DMS53 treated with DMSO at 0.1 percent for 48 hours (cell line): Measurements from ENCODE around the gene FOXC1.

Experiments used
- DNase-seq: peaks from one replicate; lab custom pipeline; 2025; ENCODE audit not compliant: unreplicated experiment; lab: John Stamatoyannopoulos, UW

The FOXC1 gene

DNA sequence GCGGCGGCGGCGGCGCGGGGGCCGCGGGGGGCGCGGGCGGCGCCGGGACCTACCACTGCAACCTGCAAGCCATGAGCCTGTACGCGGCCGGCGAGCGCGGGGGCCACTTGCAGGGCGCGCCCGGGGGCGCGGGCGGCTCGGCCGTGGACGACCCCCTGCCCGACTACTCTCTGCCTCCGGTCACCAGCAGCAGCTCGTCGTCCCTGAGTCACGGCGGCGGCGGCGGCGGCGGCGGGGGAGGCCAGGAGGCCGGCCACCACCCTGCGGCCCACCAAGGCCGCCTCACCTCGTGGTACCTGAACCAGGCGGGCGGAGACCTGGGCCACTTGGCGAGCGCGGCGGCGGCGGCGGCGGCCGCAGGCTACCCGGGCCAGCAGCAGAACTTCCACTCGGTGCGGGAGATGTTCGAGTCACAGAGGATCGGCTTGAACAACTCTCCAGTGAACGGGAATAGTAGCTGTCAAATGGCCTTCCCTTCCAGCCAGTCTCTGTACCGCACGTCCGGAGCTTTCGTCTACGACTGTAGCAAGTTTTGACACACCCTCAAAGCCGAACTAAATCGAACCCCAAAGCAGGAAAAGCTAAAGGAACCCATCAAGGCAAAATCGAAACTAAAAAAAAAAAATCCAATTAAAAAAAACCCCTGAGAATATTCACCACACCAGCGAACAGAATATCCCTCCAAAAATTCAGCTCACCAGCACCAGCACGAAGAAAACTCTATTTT, 2.0 kb downstream of the FOXC1 start:
- DNase-seq, result peak; percentile 16

DNA sequence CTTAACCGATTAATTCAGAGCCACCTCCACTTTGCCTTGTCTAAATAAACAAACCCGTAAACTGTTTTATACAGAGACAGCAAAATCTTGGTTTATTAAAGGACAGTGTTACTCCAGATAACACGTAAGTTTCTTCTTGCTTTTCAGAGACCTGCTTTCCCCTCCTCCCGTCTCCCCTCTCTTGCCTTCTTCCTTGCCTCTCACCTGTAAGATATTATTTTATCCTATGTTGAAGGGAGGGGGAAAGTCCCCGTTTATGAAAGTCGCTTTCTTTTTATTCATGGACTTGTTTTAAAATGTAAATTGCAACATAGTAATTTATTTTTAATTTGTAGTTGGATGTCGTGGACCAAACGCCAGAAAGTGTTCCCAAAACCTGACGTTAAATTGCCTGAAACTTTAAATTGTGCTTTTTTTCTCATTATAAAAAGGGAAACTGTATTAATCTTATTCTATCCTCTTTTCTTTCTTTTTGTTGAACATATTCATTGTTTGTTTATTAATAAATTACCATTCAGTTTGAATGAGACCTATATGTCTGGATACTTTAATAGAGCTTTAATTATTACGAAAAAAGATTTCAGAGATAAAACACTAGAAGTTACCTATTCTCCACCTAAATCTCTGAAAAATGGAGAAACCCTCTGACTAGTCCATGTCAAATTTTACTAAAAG, 2.7 kb downstream of the FOXC1 start:
- no peak for DNase-seq

DNA sequence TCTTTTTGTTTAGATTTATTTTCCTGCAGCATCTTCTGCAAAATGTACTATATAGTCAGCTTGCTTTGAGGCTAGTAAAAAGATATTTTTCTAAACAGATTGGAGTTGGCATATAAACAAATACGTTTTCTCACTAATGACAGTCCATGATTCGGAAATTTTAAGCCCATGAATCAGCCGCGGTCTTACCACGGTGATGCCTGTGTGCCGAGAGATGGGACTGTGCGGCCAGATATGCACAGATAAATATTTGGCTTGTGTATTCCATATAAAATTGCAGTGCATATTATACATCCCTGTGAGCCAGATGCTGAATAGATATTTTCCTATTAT, 3.2 kb downstream of the FOXC1 start:
- no peak for DNase-seq

DNA sequence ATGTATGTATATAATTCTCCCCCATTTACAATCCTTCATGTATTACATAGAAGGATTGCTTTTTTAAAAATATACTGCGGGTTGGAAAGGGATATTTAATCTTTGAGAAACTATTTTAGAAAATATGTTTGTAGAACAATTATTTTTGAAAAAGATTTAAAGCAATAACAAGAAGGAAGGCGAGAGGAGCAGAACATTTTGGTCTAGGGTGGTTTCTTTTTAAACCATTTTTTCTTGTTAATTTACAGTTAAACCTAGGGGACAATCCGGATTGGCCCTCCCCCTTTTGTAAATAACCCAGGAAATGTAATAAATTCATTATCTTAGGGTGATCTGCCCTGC, 3.6 kb downstream of the FOXC1 start:
- DNase-seq, result no peak

DNA sequence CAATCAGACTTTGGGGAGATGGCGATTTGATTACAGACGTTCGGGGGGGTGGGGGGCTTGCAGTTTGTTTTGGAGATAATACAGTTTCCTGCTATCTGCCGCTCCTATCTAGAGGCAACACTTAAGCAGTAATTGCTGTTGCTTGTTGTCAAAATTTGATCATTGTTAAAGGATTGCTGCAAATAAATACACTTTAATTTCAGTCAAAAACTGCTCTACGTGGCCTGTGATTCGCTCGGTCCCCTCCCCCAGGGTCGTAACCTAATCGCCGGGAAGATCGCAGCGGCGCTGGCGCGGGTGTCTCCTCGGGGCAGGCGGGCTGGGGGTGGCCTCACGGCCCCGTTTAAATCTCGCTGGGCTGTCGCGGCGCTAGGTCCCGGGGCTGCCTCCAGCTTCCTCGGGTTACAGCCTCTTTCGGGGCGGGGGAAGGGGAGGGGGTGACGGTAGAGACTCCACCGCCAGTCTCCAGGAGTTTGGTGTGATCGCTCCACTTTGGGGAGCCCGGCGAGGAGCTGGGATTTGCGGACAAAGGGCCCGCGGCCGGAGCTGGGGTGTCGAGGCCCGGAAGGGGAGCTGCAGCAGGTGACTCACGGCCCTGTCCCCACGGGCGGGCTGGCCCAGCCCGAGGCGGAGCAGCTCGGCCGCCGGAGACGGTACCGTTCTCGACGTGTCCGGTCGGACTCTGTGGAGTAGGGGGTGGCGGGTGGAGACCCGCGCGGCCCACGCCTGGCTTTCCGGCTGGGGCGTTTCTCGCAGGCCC, 4.2 kb downstream of the FOXC1 start:
- peak; percentile 32 for DNase-seq

DNA sequence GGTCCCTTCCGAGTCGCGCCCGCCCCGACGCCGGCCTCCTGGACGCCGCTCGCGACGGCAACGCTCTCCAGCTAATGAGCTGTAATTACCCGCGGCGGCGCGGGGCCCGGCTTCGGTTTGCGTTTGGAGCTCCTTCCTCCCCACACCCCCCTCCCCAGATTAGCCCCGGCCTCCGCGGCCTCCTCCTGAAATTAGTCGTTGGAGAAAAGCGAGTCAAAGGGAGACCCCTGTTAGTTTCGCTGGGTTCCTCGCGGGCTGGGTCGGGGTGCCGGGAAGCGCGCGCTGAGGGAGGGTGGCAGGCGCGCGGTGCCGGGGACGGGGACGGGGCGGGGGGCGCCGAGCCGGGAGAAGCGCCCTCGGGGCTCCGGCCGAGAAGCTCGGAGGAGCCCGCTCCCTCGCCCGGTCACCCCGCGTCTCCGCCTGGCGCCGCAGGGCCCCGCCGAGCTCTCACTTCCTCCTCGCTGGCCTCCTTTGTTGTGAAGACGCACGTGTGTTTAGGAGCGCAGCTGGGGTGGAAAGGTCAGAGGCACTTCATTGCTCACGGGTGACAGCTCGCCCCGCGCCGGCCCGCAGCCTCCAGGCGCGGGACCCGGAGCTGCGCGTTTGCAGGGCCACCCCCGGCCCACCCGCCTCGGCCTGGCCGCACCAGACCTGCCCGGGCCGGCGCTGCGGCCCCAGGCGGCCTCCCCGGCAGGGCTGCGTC, 4.9 kb downstream of the FOXC1 start:
- DNase-seq, result no peak

DNA sequence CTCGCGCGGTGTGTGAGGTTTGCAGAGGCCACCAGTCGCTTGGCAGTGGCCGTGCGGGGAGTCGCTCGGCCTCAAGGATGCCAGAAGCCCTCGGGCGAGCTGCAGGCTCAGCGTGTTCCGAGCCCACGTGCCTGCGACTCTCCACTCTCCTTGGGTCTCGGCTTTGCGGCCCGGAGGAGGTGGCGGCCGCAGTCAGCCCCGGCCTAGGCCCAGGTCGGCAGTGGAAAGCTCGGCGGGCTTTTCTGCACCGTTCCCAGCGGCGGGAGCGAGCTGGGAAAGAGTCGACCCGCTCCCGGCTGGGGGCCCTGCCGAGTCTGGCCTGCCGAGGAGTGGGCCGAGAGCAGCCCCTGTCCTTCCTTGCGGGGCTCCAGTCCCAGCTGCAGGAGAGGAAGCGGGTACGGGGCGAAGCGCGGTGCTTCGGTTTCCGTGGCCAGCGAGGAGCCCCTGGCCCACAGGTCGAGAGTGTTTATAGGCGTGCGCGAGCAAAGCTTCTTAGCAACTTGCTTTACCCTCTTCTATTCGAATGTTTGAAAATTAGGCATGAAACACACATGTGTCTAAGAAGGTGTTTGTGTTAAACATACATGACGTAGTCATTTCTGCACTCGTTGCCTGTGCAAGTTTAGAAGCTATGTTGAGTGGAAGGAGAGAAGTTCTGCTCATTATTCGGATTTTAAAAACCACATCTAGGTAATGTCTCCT, 5.6 kb downstream of the FOXC1 start:
- no peak for DNase-seq

DNA sequence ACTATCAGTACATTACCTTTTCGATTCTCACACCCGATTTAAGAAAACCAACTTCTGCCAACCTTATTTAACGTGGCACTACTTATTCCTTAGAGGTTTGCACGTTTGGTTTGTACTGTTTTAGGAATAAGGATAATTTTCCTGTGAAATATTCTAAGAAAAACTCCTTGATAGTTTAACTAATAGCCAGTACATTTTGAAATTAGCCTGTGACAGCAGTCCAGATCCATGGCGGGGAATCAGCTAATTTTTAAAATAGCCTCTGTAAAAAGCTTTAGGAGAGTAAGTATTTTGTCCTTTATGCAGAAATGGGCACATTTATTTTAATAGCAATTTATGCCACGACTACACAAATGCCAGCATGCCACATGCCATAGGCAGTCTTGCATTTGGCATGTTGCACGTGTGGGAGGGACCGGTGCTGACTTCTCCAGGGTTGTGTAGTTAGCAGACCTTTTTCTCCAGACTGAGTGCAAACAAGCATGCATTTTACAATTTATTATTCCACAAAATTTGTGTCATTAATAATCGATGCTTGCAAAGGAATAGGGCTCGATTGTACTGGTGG, 6.2 kb downstream of the FOXC1 start:
- DNase-seq, result no peak

DNA sequence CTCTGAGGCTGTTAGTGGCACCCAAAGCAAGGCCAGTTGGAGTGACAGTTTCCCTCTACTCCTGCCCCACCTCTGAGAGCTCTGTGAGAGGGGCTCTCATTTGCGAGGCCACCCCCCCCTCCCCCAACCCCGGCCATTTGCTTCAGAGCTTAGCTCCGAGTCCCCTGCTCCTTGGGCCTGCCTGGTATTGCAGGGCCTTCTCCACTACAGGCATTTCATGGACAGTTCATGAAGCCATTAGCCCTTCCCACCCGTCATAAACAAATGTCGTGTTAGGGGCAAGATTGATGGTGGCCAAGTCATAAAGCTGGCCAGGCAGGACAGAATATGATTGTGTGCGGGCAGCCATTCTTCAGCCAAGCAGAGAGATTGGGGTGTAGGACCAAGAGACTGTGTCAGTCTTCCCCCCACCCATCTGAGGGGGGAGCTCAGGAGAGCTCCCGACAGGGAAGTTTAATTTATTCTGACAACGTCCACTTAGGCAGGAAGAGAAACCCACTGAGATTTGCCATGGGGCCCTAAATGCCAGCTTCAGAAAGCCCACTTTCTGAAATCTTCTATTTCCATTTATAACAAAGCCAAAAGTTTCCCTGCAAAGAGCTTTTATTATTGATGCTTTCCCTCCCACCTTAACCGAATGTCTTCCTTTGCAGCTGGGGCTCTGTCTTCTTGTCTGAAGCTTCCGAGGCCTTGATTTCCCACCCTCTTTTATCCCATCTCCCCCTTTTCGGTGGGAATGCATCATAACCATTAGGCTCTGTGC, 7.2 kb downstream of the FOXC1 start:
- DNase-seq, result no peak

DNA sequence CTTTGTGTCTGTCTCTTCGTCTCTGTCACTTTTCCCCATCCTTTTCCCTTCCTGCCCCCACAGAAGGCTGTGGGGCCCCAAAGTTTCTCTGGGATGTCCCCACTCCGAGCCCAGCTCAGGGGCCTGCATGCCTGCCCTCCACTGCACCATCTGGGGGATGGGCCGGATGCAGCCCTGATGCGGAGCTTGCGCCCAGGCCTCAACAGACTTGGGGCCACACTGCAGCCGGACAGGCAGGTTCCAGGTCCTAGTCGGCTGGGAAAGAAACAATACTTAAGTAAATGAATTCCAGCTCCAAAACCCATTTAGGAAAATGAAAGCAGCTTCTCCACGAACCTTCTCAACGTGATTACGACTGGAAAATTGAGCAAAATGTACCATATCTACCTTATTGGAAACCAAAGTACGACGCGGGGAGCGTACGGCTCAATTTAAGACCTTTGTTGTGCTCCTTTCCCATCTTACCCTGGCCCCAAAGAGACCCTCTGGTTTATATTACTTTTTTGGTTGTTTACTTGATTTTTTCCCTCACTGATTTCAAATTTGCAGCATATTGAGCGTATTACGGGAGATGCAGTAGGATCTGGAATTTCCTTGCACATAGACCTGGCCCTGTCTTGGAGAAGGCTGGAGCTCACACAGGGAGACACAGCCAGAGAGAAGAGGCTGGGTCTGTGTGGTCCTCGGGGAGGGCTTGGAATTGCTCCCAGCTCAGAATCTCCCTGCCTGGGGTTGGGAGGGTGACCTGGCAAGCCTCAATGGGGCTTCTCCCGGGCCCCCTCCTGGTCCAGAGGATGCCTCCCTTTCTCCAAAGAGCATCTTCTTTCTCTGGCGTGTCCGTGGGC, 8.0 kb downstream of the FOXC1 start:
- DNase-seq, result no peak

DNA sequence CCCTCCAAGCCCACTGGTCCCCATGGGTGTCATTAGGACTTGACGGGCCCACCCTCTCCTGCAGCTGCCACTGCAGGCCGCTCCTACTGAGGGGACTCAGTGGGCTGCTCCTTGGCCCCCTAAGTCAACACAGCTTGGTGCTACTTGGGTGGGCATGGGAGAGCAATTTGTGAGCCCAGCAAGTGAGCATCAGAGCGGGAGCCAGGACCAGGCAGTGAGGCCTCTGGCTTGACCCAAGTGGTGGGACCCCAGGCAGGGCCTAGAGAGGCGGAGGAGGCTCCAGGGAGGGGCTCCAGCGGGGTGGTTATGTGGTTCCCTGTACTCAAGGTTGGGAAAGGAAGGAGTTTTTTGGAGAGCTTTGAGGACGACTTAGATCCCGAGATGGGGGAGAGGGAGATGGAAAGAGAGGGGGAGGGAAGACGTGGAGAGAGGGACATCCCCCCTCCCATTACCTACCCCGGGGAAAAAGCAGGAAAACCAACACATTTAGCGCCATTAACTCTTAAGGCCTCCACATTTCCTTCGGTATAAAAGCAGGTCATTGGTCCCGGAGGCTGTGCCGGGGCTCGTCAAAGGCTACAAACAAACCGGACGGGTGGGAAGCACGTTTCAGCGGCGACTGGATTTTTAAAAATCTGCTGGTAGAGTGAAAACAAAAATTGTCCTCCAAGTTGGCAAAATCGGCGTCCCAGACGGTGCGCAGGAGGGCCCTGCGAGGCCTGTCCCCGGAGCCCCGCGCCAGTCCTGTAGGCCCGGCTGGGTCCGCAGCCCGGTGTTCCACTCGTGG, 8.8 kb downstream of the FOXC1 start:
- DNase-seq, result no peak

DNA sequence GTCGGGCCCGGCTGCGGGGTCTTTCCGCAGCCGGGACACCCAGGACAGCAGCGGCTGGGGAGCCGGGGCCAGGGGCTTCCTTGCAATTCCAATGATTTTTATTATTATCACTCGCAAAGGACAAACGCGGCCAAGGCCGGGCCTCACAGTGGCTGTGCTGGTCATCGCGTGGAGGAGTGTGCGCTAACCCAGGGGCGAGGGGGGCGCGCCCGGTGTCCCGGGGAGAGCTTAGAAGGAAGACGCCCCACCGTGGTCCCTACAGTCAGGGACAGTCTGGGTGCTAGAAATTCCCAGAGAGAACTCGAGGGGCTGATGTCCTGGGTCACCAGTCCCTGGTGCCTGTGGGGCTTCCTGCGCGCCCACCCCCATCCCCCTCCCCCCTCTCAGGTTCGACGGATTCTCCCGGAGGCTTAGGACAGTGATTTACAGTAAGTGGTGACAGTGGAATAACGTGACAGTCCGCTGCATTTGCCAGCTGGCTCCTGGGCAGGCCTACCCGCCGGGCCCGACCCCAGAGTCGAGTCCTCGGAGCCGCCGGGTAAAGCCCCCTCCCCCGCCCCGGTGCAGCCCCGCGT, 9.5 kb downstream of the FOXC1 start:
- DNase-seq, result no peak

DNA sequence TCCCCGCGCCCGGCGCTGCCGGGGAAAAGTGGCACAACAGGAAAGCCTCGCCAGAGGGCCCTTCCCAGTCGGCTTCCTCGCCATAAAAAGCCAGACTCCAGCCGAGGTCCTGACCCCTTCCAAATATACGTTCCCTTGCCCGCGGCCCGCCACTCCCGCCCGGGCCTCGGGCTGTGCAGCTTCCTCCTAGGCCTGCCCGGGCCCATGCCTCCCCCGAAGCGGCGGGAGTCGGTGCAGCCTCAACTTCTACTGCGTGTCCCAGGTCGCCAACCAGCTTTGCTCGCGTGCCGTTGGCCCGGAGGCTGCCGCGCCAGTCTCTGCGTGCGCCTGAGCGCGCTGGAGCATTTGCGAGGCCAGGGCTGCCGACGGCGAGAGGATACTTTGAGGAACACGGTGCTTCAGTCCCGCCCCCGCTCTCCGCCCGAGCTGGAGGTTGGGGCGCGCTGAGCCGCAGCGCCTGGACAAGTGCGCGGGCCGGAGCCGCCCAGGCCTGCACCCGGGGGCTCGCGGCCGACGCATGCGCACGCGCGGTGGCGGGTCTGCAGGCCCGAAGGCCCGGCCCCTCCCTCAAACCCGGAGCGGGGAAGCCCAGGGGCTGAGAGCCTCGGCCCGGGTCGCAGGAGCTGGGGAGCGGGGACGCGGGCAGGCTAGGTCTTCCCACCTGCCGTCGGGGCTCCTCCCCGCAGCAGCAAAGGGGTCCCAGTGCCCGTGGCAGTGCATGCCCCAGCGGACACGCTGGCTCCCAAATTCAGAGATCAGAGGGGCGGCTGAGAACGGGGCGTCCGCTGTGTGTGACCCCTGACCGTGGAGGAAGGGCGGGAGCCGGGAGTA, 10.2 kb downstream of the FOXC1 start:
- DNase-seq, result no peak

DNA sequence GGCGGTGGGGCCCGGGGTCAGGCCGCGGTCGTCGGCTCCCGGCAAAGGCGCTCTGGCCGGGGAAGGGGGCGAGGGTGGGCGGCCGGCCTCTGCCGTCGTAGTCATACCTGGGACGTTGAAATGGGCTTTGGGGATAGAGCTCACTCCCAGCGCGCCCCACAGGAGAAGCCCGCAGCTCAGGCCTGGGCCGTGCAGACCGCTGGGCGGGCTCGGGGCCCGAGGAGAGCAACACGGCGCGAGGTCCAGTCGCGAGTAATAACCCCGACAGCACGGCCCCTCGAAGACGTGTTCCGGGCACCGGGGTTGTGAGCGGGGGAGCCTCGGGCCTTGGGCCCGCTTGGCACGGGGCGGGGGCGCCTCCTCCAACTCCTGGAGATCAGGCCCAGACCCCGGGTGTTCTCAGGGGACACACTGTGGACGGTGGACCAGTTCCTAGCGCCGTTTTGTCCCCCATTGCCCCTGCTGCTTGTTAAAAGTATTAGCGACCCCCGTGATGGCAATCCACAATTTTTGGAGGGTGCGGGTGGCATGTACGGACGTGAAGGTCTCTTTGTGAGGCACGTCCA, 10.9 kb downstream of the FOXC1 start:
- no peak for DNase-seq

DNA sequence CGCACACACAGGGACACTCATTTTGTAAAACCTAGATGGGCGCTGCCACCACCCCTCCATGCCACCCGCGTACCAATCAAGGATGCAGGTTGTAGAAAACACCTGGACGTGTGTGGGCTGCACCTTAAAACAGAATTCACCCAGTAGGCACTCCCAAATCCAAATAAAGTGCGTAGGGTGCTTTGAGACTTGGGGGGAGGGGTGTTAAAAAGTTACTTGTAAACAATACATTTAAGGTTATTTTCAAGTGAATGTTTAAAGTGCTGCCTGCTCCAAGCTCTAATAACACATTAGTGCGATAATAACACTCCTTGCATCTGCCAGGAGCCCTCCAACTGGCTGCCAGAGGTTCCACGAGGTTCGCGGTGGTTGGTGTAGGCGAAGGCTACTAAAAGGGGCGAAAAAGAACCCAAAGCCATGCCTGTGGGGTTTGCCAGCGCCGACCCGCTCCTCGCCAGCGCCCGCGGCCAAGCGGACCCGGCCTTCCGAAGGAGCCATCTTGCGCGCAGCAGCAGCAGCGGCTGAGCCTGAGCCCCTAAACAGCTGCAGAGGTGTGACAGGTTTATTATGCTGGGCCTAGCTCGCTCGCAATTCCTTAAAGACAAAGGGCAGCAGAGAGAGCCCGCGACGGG, 11.5 kb downstream of the FOXC1 start:
- no peak for DNase-seq

DNA sequence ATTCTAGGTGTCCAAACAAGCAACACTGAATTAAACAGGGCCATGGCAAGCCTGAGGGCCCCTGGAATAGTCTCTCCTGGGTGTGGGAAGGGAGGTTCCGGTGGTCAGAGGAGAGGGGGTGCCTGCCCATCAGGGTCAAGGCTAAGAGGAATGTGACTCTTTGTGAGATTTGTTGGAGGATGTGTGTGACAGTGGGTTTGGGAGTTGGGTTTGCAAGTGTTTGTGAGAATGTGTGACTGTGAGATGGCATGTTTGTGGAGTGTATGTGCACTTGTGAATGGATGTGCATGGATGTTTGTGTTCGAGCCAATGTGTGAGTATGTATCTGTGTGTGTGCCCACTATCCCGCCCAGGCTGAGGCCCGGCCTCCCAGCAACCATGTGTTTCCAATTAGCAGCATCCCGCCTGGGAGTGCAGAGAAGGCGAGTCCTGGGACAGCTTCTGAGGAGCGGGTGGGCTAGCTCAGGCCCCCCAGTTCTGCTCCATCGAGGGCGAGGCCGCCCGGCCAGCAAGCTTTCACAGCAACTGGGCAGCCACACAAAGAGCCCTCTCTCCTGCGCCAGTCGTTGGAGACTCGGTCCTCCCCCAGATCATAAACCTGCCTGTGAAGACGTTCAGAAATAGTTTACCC, 12.6 kb downstream of the FOXC1 start:
- DNase-seq, result no peak
